LHCN-M2 (cell line): ENCODE measurements around the gene PARD3B. TPM values are rescaled to one million over a fixed set of nuclear protein-coding genes. Genes with fewer than 3 reads are reported as not detected.

ENCODE experiments used
- DNase-seq: peaks from one replicate; pipeline ENCODE4 v3.0.0-alpha.2; 2012; ENCODE audit warnings: low read depth
- total RNA-seq: library from RNA; depleted of rRNA; stranded (reverse); fragments of >200 nt; gene quantifications from 2 replicates; pipeline ENCODE4 v1.2.3, GENCODE V29; 2014

PARD3B gene
- total RNA-seq, 1 experiment from 2014 or later = 4.0 TPM

- no peak for DNase-seq
Measured at GRCh38 chr2:205103699-205104098, 558.4 kb downstream of the PARD3B start.

- DNase-seq = no peak
Measured at GRCh38 chr2:205107810-205108209, 562.5 kb downstream of the PARD3B start.

DNA sequence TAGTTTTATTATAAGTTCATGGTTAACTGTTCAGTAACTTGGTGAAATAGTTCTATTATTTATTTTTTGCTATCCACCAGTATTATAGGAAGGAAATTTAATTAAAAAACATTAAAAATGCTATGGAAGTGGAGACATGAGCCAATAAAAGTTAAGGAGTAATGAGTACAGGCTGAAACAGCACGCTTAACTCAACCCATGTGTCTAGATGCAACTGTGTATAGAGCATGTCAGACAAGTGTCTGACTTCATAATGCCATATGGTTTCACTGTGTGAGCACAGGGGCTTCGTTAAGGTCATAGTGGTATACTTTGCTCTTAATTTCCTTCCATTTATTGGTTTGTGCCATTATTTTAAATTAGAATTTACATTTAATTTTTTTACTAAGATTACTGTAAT, 570.2 kb downstream of the PARD3B start:
- DNase-seq = no peak

DNA sequence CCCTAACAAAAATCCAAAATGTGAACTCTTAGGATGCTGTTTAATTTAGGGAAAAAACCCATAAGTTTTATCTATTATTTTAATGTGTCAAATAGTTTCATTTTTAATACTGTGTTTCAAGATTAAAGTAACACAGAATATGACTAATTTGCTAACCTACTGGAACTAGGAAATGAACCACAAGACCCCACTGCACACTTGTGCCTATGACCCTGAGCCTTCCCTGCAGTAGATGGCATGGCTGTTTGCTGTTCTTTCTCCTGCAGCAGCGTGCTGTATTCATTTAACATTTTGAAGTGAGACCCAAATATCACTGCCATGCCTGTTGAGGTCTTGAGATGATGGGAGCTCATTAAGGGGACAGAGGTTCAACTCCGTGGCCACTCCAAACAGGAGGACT, 571.9 kb downstream of the PARD3B start:
- DNase-seq = no peak

GRCh38 chr2:205119136-205119535, 573.9 kb downstream of the PARD3B start:
- no peak for DNase-seq

DNA sequence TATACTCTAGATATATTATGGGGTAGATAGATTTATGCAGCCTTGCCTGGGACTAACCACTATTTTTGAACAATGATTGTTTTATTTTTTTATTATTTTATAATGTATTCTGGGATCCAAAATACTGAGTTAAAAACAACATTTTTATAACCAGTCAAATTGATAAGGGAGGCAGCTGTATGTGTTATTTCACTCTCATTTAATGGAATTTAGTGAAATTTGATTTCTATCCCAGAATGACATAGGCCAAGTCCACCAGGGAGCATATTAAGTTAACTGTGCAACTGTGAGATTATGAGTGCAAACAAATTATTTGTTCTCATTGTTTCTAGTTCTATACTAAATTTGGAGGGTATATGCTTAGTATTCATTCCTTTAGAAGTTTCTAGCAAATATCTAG, 583.5 kb downstream of the PARD3B start:
- DNase-seq = no peak

- no peak for DNase-seq
Measured at GRCh38 chr2:205129531-205129930, 584.3 kb downstream of the PARD3B start.

DNA sequence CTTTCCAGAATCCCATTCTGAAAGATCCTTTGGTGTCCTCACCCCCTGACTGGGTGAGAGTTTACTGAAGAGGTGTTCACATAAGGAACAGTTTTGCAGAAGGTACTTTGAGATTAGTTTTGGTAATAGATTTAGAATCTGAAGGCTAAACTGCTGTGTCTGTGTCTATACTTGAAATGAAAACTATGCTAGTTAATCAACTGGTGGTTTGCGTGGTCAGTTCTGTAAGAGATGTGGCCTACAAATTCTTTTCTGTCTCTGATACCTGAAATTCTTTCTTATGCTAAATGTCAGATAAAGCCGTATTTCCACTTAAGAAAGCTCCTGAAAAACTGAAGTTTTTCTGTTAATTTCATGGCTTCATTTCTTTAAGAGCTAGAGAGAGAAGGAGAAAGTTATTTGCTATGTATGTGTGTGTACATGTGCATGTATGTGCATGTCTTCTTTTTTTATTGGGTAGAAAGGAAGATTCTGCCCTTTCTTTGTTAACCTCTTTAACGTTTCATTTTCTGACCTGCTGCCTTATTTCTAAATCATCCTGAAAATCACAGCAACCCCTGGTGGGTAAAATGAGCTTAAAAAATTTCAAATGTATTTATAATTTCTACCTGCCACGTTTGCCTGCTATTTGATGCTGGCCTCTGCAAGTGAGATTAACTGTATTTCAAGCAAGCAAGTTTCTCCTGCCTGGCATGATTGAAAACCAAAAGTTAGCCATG, 585.0 kb downstream of the PARD3B start:
- no peak for DNase-seq

- DNase-seq = no peak
Measured at GRCh38 chr2:205133544-205133943, 588.3 kb downstream of the PARD3B start.

DNA sequence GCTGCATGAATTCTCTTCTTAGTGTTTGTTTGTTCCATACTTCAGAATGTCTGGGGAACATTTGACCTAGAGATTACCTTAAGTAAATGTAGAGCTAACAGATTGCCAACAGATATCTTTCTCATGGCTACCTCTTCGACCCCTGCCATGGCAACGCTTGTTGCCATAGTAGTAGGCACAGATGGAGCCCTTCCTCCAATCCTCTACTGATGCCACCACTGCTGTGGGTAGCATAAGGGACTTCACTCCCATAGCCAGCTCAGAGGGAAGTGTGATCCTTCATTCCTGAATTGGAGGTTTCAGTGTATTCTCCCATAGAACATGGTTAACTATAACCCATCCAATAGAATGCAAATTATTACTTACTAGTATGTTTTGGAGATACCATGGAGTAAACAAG, 593.5 kb downstream of the PARD3B start:
- no peak for DNase-seq

DNA sequence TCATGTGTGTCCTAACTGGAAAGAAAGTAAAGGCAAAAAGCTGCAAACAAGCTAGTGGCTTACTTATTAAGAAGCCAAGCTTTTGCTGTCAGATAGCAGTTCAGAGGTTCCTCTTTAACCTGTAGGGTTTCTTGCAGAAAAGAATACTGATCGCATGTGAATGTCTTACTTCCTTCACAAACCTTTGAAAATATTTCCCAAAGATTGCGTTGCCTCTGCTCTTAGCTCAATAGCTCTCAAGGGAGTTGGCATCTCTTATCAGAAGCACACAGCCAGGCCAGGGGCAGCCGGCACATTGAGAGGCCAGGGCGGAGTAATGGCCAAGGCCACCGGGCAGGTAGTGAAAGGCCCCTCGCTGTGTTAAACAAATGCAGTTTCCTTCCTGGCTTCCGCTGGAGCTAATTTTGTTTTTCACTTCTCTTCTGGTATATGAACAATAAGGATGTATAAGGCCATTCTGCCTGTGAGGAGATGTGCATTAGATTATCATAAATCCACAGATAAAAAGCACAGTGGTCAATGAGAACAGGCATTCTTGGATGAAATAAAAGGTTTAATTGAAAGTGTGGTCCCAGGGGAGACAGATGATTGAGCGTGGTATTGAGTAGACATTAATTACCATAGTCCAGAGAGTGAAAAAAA, 594.7 kb downstream of the PARD3B start:
- DNase-seq = no peak

DNA sequence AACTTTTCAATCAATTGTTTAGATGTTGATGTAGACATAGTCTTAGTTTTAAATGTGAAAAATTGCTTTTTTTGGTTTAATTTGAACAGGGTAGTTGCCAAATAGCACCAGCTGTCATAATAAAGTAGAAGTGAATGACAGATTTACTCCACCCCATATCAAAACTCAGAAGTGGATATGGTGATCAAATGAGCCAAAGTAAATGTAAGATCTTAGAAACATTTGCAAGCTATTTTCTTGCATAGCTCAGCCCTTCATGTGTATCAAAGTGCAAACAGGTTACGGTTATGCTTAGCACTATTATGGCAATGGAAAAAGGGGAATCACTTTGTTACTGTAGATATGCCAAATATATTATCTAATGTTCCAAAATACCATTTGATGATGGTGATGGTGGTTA, 596.1 kb downstream of the PARD3B start:
- DNase-seq = peak; percentile 19

DNA sequence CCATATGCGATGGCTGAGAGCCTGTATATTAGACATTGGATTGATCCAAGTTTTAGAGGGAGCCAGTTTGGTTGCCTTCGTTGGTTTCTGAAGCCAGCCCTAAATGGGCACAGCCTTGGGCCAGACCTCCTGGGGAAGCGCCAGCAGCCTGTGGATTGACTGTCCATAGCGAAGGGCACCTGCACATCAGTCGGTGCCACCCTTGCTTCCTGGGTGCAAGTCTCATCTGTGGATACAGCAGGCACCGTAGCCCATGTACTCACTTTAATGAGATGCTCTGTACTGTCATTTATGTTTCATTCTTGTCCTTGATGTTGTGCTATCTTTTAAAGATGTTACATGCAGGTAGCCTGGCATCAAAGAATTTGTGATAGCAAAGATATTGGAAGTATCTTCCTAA, 600.6 kb downstream of the PARD3B start:
- DNase-seq = no peak

- no peak for DNase-seq
Measured at GRCh38 chr2:205148755-205149154, 603.5 kb downstream of the PARD3B start.

DNA sequence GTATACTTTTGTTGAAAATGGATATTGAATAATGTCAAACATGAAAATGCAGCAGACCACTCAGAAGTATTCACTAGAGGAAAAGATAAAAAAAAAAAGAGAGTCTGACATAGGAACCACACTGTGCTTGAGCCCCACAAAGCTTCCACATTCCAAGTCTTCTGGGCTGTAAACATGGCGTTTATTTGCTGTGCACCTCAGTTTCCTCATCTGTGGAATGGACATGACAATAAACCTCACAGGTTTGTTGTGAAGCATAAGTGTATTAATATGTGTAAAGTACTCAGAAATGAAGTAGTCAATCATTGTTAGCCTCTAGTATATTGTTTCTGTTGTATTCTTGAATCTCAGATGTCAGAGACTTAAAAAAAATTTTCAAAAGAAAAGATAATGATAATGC, 611.2 kb downstream of the PARD3B start:
- no peak for DNase-seq

DNA sequence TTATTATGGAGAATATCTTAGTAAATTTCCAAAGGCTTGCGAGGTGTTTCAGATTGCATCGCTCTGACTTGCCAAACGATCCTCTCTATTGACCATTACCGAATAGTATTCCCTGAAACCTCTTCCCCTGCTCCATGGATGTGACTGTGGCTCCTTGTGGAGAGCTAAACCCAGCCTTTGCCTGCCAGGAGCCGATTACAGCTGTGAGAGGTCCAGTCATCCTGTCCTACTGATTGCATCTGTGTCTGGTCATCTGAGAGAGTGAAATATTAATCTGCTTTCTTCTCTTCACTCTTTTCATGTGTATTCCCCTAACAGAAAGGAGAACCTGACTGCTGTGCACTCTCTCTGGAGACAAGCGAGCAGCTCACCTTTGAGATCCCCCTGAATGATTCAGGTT, 613.1 kb downstream of the PARD3B start:
- no peak for DNase-seq

DNA sequence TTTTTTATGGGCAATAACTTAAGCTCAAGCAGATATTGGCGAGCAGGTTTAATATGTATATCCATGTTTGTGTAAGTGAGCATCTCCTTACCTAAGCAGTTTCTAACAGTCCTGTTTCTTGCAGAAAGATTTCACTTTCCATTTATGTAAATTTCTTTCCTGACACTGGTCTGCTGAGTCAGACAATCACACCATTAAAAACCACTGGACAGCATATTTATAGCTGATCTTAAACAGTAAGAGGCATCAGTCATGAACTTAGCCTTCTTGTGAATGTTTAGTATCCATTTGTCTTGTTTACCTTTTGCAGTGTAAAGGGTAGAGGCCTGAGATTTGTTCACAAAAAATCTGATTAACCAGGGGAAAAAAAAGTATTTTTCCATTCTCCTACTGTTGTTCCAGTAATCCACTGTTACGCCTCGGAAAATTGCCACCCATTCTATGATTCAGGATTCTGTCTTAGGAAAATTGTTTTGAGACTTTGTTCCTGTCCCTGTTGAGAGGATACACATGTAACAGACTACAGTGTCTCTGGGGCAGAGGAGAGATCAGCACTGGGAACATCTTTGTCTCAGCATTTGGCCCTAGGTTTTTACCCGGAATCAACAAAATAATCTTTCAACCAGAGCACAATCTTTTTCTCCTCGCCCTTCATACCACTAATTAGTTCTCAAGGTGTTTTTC, 616.0 kb downstream of the PARD3B start:
- peak; percentile 25 for DNase-seq

DNA sequence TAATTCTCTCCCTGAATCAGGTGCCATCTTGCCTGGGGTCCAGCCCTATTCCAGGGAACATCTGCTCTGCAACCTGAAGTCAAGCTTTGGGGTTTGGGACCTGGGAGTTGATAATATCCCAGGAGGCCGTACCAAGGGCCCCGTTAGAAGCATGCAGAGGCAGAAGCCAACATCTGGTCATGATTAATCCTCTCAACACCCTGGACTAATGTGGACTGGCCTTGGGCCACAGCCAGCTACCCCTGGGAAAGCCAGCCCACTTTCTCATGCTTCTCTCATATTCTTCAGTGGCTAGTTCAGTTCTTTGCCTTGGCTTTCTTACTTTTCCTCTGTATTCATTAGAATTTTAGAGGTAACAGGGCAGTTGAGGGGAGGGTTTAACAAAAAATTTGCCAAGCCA, 621.5 kb downstream of the PARD3B start:
- DNase-seq = no peak

- no peak for DNase-seq
Measured at GRCh38 chr2:205169012-205169411, 623.7 kb downstream of the PARD3B start.

DNA sequence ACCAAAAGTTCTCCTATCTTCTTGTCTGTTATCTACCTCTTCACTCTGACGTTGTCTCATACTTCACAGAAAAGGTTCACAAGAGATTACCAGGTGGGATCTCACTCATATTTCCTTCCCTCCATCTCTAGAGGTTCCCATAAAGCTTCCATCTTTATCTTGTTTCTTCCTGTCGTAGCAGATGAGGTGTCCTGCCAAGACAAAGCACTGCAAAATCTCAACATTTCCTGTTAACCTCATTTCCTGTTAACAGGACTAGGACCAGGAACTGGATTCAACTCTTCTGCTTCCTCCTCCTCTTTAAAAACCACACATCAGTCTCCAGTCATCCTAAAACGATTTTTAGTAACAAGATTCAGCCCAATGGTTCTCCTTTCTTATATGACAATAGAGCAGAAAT, 624.2 kb downstream of the PARD3B start:
- no peak for DNase-seq

DNA sequence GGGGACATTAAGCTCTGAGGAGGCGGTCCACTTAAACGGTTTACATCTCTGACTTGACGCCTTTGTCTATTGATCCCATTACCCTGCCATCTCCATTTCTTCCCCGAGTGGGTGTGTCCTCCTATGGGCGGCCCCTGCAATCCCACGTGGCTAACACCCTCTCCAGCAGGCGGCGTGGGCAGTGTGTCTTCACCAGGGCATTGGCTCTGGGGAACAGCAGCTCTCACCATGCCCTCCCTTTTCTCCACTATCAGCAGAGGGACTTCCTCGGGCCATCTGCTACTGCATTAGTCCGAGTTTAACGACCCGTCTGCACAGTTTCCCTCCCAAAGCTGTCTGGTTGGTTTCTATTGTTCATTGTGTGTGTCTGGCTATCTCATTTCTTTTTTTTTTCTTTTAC, 625.1 kb downstream of the PARD3B start:
- DNase-seq = no peak

DNA sequence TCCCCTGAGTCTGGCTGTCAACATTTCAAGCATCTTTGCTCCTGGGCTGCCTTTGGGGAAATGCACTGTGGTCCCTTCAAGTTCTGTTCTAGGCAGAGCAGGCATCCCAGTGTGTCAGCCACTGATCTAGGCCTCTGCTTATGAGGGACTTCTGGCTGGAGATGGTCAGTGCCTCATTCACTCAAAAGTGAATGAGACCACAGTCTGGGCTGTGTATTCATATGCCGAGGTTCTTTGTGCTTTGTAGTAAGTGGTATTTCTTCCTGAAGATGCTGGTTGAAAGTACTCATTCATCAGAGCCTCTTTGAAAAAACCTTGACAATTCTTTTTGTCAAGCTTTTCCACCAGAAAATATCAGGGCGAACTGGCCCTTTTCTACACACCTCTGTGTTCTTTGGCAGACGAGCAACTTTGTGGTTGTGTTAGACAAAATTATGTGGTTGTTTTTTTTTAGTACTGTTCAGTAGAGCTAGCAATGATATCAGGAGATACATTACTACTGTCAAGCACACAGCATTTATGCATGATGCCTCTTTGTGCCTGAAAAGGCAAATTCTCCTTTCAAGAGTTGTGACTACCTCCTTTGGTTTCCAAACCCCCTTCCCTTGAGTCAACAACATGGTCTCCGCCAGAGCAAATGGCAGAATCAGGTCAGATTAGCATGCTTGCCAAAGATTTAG, 626.1 kb downstream of the PARD3B start:
- DNase-seq = no peak
